A549 (cell line): ENCODE data around the gene MAP3K15. TPM values are rescaled to one million over a fixed set of nuclear protein-coding genes. Genes with fewer than 3 reads are reported as not detected.

Source experiments
- ATAC-seq, 2 experiments: fragments of 200-7000 bp in 1 of 2; fragments of >200 bp in 1 of 2; cut with Nextera tagmentation in 1 of 2; cut with Tn5 transposase in 1 of 2; 3 replicates each; pipeline versions ENCODE4 v1.8.0 to v1.9.1; 2018 to 2020; ENCODE audit warnings: mild to moderate bottlenecking in 1 of 2, moderate library complexity in 1 of 2
- CTCF ChIA-PET: fragments of 300-600 bp; sonication (Branson Sonifier 250); formaldehyde crosslinking; extraction: SDS; loops from one replicate; lab custom pipeline; 2021; ENCODE audit warnings: antibody characterized with exemption, inconsistent platforms; lab: Yijun Ruan, JAX
- POLR2A ChIA-PET: fragments of 350-600 bp; formaldehyde crosslinking; extraction: SDS; loops from one replicate; lab custom pipeline; 2021; ENCODE audit warnings: antibody characterized with exemption, inconsistent platforms; lab: Yijun Ruan, JAX
- DNase-seq, 2 experiments: peaks; one replicate each; pipeline versions ENCODE4 v3.0.0 to v3.0.0-alpha.2; 2011 to 2016; ENCODE audit warnings: low read depth in 1 of 2, low spot score in 1 of 2
- FAIRE-seq: peaks from 2 replicates; lab custom pipeline; 2011; peaks lifted over from hg19 to GRCh38; lab: Jason Lieb, UNC
- H3K27ac ChIP-seq, 2 experiments: fragments of >200 bp; sonication (Bioruptor Twin); formaldehyde crosslinking; 3 replicates each; pipeline ENCODE4 v1.5.1; 2016 to 2017
- H3K4me1 ChIP-seq: fragments of >200 bp; sonication (Bioruptor Twin); formaldehyde crosslinking; 3 replicates; pipeline ENCODE4 v1.6.1; 2016
- H3K4me2 ChIP-seq: fragments of >200 bp; sonication (Bioruptor Twin); formaldehyde crosslinking; 3 replicates; pipeline ENCODE4 v1.6.1; 2016
- H3K4me3 ChIP-seq: fragments of >200 bp; sonication (Bioruptor Twin); formaldehyde crosslinking; 3 replicates; pipeline ENCODE4 v1.5.1; 2016
- H3K9me3 ChIP-seq: fragments of >200 bp; sonication (Bioruptor Twin); formaldehyde crosslinking; 3 replicates; pipeline ENCODE4 v1.6.1; 2016
- BHLHE40 ChIP-seq: IDR thresholded peaks from 2 replicates; pipeline ENCODE4 v1.6.1; 2012; ENCODE audit warnings: low read depth, low read length, inconsistent platforms
- CEBPB ChIP-seq, 2 experiments: fragments of >200 bp in 1 of 2; sonication (Bioruptor Twin) in 1 of 2; formaldehyde crosslinking in 1 of 2; IDR thresholded peaks; 2 replicates each; pipeline ENCODE4 v1.6.1; 2012 to 2016
- CHD2 ChIP-seq: fragments of 150-350 bp; IDR thresholded peaks from 2 replicates; pipeline ENCODE4 v1.6.1; 2014; ENCODE audit warnings: low read length; ENCODE audit not compliant: partially characterized antibody
- CHD4 ChIP-seq: fragments of 200-600 bp; sonication (generic); IDR thresholded peaks from 2 replicates; pipeline ENCODE4 v1.6.1; 2016; ENCODE audit warnings: antibody characterized with exemption, mild to moderate bottlenecking, borderline replicate concordance
- EP300 ChIP-seq, 2 experiments: fragments of >200 bp; sonication (Bioruptor Twin); formaldehyde crosslinking; IDR thresholded peaks; 2 replicates in 1 of 2; 3 replicates in 1 of 2; pipeline ENCODE4 v1.6.1; 2016 to 2017
- FOSB ChIP-seq: fragments of 250-450 bp; sonication (Bioruptor Pico); IDR thresholded peaks from 2 replicates; pipeline ENCODE4 v1.5.0; 2020; ENCODE audit warnings: mild to moderate bottlenecking, moderate library complexity
- GATA3 ChIP-seq: IDR thresholded peaks from 2 replicates; pipeline ENCODE4 v1.6.1; 2012; ENCODE audit warnings: borderline replicate concordance
- HES2 ChIP-seq: fragments of >200 bp; sonication (Bioruptor Twin); formaldehyde crosslinking; IDR thresholded peaks from 2 replicates; pipeline ENCODE4 v1.6.1; 2016
- HEYL ChIP-seq: fragments of 250-450 bp; sonication (Bioruptor Pico); IDR thresholded peaks from 2 replicates; pipeline ENCODE4 v1.8.0; 2021; ENCODE audit warnings: mild to moderate bottlenecking, moderate library complexity
- HOXA7 ChIP-seq: fragments of 250-450 bp; sonication (Bioruptor Pico); IDR thresholded peaks from 2 replicates; pipeline ENCODE4 v1.5.0; 2020; ENCODE audit warnings: mild to moderate bottlenecking, moderate library complexity
- HOXB5 ChIP-seq: fragments of 250-450 bp; sonication (Bioruptor Pico); IDR thresholded peaks from 2 replicates; pipeline ENCODE4 v1.5.0; 2020; ENCODE audit warnings: mild to moderate bottlenecking, moderate library complexity
- JUN ChIP-seq, 2 experiments: fragments of >200 bp; sonication (Bioruptor Twin); formaldehyde crosslinking; IDR thresholded peaks; 2 replicates in 1 of 2; 3 replicates in 1 of 2; pipeline ENCODE4 v1.6.1; 2016 to 2017
- MAFK ChIP-seq: fragments of 450-650 bp; IDR thresholded peaks from 2 replicates; pipeline ENCODE4 v1.6.1; 2014; ENCODE audit not compliant: partially characterized antibody
- MYC ChIP-seq: IDR thresholded peaks from 2 replicates; pipeline ENCODE4 v1.6.1; 2012; ENCODE audit warnings: mild to moderate bottlenecking, inconsistent platforms, low read length, improper control_type of control experiment, borderline replicate concordance
- NFE2L2 ChIP-seq: fragments of 150-350 bp; conservative IDR thresholded peaks from 2 replicates; pipeline ENCODE4 v1.6.1; 2014; ENCODE audit warnings: low read length
- PHF8 ChIP-seq: fragments of 200-600 bp; sonication (generic); IDR thresholded peaks from 2 replicates; pipeline ENCODE4 v1.6.1; 2016; ENCODE audit warnings: low read depth, mild to moderate bottlenecking, antibody characterized with exemption, moderate library complexity, borderline replicate concordance
- POLR2A ChIP-seq: IDR thresholded peaks from 2 replicates; pipeline ENCODE4 v1.6.1; 2012; ENCODE audit warnings: mild to moderate bottlenecking, low read length
- RARB ChIP-seq: fragments of 250-450 bp; sonication (Bioruptor Pico); IDR thresholded peaks from 2 replicates; pipeline ENCODE4 v1.8.0; 2021; ENCODE audit warnings: mild to moderate bottlenecking, moderate library complexity
- RCOR1 ChIP-seq: fragments of 150-350 bp; IDR thresholded peaks from 2 replicates; pipeline ENCODE4 v1.6.1; 2014; ENCODE audit warnings: antibody characterized with exemption, low read length, low read depth
- RNF2 ChIP-seq: fragments of 200-600 bp; sonication (generic); IDR thresholded peaks from 2 replicates; pipeline ENCODE4 v1.6.1; 2016; ENCODE audit warnings: low read depth, mild to moderate bottlenecking, antibody characterized with exemption, moderate library complexity, borderline replicate concordance
- SMC3 ChIP-seq: fragments of >200 bp; sonication (Bioruptor Twin); formaldehyde crosslinking; IDR thresholded peaks from 3 replicates; pipeline ENCODE4 v1.6.1; 2018; ENCODE audit warnings: inconsistent platforms
- WGBS: methylation state at CpG from one replicate; pipeline ENCODE4 v1.1.6; 2017; ENCODE audit errors: missing lambda C conversion rate; 5-methylcytosine and 5-hydroxymethylcytosine counted together
- polyA plus RNA-seq, 4 experiments: library from polyadenylated mRNA; depleted of rRNA in 3 of 4; stranded (reverse); fragments of >200 nt; fragmentation: RNase III in 1 of 4; extraction: RNeasy Plus Mini Kit Qiagen cat#74134 plus additional on column Dnase treatment in 1 of 4; gene quantifications; 2 replicates in 3 of 4; 3 replicates in 1 of 4; pipeline ENCODE4 v1.2.3, GENCODE V29; 2011 to 2017
- TF ChIP-seq, protein P1 (sequence below): fragments of >200 bp; sonication (Bioruptor Twin); formaldehyde crosslinking; IDR thresholded peaks from 3 replicates; pipeline ENCODE4 v1.6.1; 2016
- TF ChIP-seq, protein P2 (sequence below): IDR thresholded peaks from 2 replicates; pipeline ENCODE4 v1.6.1; 2012; ENCODE audit warnings: low read depth, borderline replicate concordance
- TF ChIP-seq, protein P3 (sequence below): IDR thresholded peaks from 2 replicates; pipeline ENCODE4 v1.6.1; 2012

MAP3K15 gene
- polyA plus RNA-seq, 2 of the 4 experiments (the other 2 are of a cell fraction): 2.3 to 5.7 TPM

DNA sequence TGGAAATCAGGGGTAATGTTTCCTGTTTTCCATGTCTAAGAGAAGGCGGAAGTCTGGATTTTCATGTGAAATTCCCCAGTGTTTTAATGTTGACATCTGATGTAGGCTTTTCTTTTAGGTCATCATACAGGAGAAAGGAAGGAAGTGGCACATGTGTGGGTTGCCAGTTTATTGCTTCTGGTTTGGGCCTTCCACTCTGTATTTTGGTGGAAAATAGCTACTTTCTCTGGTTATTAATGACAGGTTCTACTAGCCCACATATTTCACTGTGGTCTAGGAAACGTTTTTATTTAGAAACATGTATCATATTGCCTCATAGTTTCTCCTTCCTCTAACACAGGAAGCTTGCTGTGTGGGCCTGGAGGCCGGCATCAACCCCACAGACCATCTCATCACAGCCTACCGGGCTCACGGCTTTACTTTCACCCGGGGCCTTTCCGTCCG, 164.3 kb downstream of the MAP3K15 start:
- no peak for DNase-seq
- no peak for ATAC-seq
- H3K27ac ChIP-seq: no peak overlapping the region
- no peak overlapping the region for H3K4me3 ChIP-seq
- peaks cover 2% of the 10 kb centered on the region; the same call in 1 of the 3 replicates for H3K4me1 ChIP-seq
- ChIA-PET CTCF (no interaction called here), POLR2A (no interaction called here)
- WGBS: 82% methylated on average over 8 of the region's 8 CpGs
- no peak overlapping the region for H3K4me2 ChIP-seq
- FAIRE-seq: no peak
- TF ChIP-seq PHF8: no peak
- TF ChIP-seq FOSB: no peak
- TF ChIP-seq POLR2A: no peak
- TF ChIP-seq, protein P1, sequence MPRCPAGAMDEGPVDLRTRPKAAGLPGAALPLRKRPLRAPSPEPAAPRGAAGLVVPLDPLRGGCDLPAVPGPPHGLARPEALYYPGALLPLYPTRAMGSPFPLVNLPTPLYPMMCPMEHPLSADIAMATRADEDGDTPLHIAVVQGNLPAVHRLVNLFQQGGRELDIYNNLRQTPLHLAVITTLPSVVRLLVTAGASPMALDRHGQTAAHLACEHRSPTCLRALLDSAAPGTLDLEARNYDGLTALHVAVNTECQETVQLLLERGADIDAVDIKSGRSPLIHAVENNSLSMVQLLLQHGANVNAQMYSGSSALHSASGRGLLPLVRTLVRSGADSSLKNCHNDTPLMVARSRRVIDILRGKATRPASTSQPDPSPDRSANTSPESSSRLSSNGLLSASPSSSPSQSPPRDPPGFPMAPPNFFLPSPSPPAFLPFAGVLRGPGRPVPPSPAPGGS: no peak
- TF ChIP-seq, protein P2, sequence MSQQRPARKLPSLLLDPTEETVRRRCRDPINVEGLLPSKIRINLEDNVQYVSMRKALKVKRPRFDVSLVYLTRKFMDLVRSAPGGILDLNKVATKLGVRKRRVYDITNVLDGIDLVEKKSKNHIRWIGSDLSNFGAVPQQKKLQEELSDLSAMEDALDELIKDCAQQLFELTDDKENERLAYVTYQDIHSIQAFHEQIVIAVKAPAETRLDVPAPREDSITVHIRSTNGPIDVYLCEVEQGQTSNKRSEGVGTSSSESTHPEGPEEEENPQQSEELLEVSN: no peak
- no peak for TF ChIP-seq NFE2L2
- TF ChIP-seq CHD2: no peak
- TF ChIP-seq CHD4: no peak
- no peak for TF ChIP-seq EP300 (IDR thresholded peaks at IDR 0.05)
- TF ChIP-seq CEBPB (IDR thresholded peaks at IDR 0.05): no peak
- TF ChIP-seq BHLHE40: no peak
- TF ChIP-seq JUN (IDR thresholded peaks at IDR 0.05): no peak
- no peak for TF ChIP-seq RCOR1
- TF ChIP-seq HEYL (CRISPR knock-in tag): no peak
- TF ChIP-seq HES2: no peak
- TF ChIP-seq GATA3: no peak
- TF ChIP-seq MYC: no peak
- no peak for TF ChIP-seq HOXA7 (CRISPR knock-in tag)
- TF ChIP-seq RNF2: no peak
- no peaks in the 10 kb centered on the region for H3K9me3 ChIP-seq

- CTCF ChIA-PET: interaction anchor here (1.1 kb wide), 1 partner anchor 11 kb away, joined by 3 read pairs; no protein-coding TSS in a partner anchor
- POLR2A ChIA-PET: no interaction called here
- FAIRE-seq (peak; percentile 83), ATAC-seq (no peak), DNase-seq (no peak)
- no peak overlapping the region for H3K4me3 ChIP-seq
- WGBS: 88% methylated on average over 2 of the region's 2 CpGs
- no peaks in the 10 kb centered on the region for H3K9me3 ChIP-seq
- TF ChIP-seq MAFK (peak; percentile 87), HOXB5 (no peak), RARB (no peak), SMC3 (no peak), EP300 (IDR thresholded peaks at IDR 0.05) (no peak)
- TF ChIP-seq, protein P3, sequence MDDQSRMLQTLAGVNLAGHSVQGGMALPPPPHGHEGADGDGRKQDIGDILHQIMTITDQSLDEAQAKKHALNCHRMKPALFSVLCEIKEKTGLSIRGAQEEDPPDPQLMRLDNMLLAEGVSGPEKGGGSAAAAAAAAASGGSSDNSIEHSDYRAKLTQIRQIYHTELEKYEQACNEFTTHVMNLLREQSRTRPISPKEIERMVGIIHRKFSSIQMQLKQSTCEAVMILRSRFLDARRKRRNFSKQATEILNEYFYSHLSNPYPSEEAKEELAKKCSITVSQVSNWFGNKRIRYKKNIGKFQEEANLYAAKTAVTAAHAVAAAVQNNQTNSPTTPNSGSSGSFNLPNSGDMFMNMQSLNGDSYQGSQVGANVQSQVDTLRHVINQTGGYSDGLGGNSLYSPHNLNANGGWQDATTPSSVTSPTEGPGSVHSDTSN: no peak
- H3K4me2 ChIP-seq: no peak overlapping the region
- H3K27ac ChIP-seq: no peak overlapping the region
- H3K4me1 ChIP-seq: peaks cover 14% of the 10 kb centered on the region
These were observed 166.0 kb downstream of the MAP3K15 start for GRCh38 chrX:19349264-19349663.

DNA sequence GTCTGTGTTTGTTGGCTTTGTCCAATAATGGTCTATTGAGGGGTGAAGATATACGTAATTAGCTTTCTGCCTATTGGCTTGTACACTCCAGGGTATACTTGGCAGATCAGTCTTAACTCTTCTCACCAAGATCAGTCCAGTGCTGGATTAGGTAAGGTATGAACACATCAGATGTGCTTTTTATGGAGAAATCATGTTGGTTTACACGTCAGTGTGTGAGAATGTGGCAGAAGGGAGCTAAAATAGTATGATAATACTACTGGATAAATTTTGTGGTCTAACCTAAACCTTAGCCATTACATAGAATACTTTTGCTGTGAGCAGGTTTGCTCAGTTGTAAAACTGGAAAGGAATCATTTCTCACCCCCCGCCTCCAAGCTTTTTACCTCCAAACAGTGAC, 167.4 kb downstream of the MAP3K15 start:
- Histone ChIP-seq H3K4me2 (no peak overlapping the region), H3K4me3 (no peak overlapping the region), H3K4me1 (peaks cover 18% of the 10 kb centered on the region), H3K9me3 (no peaks in the 10 kb centered on the region), H3K27ac (no peak overlapping the region)
- CTCF ChIA-PET: interaction anchor here (0.8 to 1.4 kb wide), 2 partner anchors 24 to 938 kb away, joined by 3 to 4 read pairs; no protein-coding TSS in a partner anchor
- FAIRE-seq (no peak), ATAC-seq (no peak), DNase-seq (no peak)
- POLR2A ChIA-PET: no interaction called here
- WGBS: 91% methylated on average over 3 of the region's 3 CpGs
- no peak for TF ChIP-seq HEYL (CRISPR knock-in tag)
